ENCODE results near the gene ZNF791.
A peak's percentile ranks its signal among the peaks of the same experiment; 100 is the strongest.
"Not testable (repeated sequence)": the region's sequence is repeated elsewhere in the genome, so short reads cannot be mapped to it uniquely, and the experiment has no call there.

Gene ZNF791

DNA sequence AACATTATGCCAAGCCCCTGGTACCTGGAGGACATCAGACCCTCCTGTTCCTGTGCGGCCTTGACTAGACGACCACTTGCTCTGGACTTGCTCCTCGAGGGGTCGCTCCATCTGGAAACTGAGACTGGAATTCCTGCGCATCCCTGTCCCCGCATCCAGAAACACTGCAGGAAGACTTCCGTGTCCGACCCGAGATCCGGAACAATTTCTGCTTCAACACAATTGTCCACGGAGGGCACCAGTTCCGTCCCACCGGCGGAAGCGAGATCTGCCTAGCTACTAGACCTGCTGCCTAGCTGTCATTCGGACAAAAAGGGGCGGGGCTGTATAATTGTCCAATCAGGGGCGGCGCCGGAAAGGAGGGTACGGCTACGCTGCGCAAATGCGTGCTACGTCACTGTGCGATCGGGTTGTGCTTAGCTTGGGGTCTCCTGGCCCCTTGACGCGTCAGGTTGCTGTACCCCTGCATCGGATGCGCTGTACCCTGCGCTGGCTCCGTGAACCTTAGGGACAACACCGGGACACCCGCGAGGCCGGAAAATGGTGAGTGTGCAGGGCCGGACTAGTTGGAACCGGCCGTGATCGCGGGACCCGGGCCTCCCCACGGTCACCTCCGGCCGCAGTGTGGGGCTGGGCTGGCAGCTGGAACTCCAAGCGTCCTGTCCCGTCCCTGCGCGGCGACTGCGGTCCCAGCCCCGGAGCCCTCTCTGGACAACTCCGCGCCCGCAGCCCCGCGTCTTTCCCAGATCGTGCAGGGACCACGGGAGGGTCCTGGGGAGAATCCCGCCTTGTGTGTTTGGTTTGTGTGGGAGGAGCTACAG lies at the start of gene ZNF791, which contains the start of gene ZNF490:
TSS of gene ZNF791 (plus strand) at position 381 of the 821 bp plus-strand sequence. CDS start at position 541, 160 bp downstream.
TSS of gene ZNF490 (minus strand) at position 274 of the 821 bp plus-strand sequence. CDS start at position 141, 133 bp downstream.
- peak; percentile 94 for DNase-seq (ENCODE audit: low read depth)

DNA sequence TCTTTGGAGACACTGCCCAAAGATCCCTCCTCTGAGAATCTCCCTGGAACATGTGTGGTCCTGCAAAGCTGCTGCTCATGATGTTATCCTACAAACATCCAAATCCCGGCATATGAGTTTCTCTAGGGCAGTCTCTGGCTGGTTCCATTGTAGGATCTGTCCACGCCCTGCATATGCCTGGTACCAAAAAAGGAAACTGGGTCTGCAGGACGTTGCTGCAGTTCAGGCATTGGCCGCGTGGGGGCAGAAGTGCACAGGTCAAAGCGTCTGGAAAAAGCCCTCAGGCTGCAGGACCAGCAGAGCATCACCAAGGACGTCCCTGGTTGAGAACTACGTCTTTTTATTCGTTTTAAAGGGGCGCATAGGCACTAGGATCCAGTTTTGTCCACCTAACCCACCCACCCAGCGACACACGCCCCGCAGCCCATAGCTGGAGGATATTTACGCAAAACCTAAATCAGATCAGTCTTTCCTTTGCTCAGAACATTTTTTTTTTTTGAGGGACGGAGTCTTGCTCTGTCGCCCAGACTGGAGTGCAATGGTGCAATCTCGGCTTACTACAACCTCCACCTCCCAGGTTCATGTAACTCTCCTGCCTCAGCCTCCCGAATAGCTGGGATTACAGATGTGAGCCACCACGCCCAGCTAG lies 46.6 kb upstream of the ZNF791 start:
- peak; percentile 95 for DNase-seq (ENCODE audit: low read depth)

DNA sequence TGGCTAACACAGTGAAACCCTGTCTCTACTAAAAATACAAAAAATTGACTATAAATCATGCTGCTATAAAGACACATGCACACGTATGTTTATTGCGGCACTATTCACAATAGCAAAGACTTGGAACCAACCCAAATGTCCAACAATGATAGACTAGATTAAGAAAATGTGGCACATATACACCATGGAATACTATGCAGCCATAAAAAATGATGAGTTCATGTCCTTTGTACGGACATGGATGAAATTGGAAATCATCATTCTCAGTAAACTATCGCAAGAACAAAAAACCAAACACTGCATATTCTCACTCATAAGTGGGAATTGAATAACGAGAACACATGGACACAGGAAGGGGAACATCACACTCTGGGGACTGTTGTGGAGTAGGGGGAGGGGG lies 44.3 kb upstream of the ZNF791 start:
- not testable (repeated sequence) for DNase-seq (ENCODE audit: low read depth)

DNA sequence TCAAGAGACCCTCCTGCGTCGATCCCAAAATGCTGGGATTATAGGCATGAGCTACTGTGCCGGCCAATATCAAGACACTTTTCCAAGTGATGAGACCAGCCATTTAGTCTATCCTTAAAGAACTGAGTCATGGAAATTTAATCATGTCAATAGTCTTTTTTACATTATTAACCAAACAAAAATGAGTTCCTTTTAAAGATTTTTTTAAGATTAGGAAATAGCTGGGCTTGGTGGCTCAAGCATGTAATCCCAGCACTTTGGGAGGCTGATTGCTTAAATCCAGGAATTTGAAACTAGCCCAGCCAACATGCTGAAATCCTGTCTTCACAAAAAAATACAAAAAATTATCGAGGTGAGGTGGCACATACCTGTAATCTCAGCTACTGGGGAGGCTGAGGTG lies 42.8 kb upstream of the ZNF791 start:
- DNase-seq (ENCODE audit: low read depth): no peak

DNA sequence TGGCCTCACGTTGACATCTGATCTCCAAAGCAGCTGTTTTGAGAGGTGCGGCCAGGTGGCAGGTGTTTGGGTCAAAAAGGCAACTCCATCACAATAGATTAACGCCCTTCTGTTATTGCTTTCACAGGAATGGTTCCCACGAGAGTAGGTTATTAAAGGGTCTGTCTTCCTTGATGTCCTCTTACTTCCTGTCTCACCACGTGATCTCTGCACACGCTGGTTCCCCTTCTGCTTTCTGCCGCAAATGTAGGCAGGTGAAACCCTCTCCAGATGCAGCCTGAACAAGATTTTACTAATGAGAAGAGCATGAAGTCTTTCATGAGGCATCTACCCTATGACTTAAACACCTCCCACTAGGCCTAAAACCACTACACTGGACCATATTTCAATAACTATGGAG lies 36.7 kb upstream of the ZNF791 start:
- DNase-seq (ENCODE audit: low read depth): no peak

DNA sequence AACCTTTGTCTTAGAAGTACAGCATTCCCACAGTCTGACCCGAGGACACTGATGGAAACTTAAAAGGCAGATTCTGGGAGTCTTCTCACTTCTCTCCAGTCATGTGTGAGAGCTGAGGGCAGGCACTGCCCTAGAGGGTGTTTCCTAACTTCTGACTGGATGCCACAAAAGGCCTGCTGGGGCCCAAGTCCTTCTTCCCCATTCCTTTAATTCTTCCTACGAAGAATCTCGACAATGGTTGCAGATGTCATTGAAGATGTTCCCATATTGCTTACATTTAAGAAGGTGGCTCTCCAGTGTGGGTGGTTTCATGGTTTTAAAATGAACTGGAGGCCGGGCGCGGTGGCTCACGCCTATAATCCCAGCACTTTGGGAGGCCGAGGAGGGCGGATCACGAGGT lies 32.1 kb upstream of the ZNF791 start:
- DNase-seq (ENCODE audit: low read depth): no peak

DNA sequence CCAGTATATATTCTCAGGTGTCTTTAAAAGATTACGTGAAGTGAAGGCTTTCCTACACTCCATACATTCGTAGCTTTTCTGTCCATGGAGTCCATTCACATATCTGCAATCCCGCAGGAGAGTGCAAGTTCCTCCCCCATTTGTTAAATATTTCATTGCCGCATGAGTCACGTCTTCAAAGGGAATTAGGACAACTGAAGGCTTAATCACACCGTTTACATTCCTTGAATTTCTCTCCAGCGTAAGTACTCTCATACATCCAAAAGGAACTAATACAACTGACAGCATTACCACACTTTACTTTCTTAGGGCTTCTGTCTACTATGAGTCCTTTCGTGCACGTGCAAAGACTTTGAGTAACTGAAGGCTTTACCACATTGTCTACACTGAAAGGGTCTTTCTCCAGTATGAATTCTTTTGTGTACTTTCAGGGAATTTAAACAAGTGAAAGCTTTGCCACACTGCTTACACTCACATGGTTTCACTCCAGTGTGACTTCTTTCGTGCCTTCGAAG lies 30.5 kb upstream of the ZNF791 start:
- no peak for DNase-seq (ENCODE audit: low read depth)

DNA sequence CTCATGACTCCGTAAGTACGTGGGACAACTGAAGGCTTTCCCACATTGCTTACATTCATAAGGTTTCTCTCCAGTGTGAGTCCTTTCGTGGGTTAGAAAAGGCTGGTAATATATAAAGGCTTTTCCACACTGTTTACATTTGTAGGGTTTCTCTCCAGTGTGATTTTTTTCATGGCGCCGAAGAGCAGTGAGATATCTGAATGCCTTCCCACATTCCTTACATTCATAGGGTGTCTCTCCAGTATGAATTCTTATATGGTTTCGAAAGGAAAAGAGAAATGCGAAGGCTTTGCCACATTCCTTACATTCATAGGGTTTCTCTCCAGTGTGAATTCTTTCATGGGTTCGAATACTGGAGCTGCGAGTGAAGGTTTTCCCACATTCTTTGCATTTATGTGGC lies 29.6 kb upstream of the ZNF791 start:
- DNase-seq (ENCODE audit: low read depth): no peak

DNA sequence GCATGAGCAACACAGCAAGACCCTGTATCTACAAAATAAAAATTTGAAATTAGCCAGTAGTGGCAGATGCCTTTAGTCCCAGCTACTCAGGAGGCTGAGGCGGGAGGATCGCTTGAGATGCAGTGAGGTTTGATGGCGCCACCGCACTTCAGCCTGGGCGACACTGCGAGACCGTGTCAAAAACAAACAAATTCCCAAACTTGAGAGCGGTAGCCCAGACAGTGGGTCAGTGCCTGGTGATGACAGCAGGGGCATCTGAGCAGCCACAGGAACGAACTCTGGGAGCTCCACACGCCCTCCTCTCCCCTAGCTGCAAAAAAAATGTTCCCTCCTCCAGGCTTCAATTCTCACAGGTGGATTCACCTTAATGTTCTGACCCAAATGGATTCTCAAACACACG lies 14.2 kb upstream of the ZNF791 start:
- DNase-seq (ENCODE audit: low read depth): no peak

DNA sequence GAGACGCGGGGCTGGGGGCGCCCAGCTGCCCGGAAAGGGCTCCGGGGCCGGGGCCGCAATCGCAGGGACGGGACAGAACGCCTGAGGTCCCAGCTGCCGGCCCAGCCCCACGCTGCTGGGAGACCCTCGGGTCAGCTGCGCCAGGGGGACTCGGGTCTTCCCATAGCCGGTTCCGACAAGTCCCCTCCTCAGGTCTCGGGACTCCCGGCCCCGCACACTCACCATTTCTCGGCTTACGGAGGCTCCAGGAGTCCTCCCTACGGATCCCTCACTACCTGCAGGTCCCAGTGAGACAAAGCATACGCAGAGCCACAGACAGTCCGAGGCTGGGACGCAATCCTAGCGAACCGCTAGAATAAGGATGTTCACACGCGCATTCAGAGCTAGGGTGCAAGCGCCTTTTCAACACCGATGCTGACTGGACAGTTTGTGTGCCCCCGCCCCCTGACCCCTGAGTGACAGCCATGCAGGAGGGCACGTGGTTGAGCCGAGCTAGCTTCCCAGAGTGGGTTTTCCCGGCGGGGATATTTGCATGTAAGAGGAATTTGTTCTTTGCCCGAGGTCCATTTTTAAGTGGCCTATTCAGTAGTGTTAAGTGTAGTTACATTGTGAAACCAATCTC lies 13.7 kb upstream of the ZNF791 start:
- no peak for DNase-seq (ENCODE audit: low read depth)

DNA sequence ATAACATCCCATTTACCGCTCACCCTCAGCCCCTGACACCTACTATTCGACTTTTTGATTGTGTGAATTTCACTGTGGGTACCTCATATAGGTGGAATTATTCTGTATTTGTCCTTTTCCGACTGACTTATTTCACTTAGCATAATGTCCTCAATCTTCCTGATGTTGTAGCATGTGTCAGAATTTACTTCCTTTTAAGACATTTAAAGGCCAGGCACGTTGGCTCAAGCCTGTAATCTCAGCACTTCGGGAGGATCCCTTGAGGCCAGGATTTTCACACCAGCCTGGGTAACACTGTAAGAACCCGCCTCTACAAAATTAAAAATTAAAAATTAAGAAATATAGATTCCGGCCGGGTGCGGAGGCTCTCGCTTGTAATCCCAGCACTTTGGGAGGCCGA lies 13.1 kb upstream of the ZNF791 start:
- DNase-seq (ENCODE audit: low read depth): no peak

DNA sequence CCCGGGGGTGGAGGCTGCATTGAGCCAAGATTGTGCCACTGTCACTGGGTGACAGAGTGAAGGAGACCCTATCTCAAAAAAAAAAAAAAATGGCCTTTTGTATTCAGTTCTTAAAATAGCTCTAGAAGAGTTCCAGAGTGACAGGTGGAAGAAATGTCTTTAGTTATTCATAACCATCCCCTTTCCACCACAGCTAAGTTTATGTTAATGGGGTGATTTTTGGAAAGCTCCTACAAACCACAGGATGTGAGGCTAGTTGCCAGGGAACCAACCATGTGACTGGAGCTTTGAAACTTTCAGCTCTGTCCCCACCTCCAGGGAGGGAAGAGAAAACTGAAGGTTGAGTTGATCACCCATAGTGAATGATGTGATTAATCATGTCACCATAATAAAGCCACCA lies 7.0 kb upstream of the ZNF791 start:
- DNase-seq (ENCODE audit: low read depth): no peak

DNA sequence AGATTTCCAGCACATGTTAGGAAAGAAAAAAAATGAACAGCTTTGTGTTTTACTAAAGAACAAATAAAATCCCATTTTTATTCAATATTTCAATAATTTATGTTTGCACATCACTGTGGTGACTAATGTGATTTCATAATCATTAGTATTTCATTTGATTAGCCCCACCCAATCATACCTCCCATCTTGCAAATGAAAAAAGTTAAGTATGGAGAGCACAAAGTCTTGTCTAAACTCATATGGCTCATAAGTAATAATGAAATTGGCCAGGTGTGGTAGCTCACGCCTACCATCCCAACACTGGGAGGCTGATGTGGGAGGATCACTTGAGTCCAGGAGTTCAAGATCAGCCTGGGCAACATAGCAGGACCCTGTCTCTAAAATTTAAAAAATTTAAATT lies 3.9 kb upstream of the ZNF791 start:
- DNase-seq (ENCODE audit: low read depth): no peak

DNA sequence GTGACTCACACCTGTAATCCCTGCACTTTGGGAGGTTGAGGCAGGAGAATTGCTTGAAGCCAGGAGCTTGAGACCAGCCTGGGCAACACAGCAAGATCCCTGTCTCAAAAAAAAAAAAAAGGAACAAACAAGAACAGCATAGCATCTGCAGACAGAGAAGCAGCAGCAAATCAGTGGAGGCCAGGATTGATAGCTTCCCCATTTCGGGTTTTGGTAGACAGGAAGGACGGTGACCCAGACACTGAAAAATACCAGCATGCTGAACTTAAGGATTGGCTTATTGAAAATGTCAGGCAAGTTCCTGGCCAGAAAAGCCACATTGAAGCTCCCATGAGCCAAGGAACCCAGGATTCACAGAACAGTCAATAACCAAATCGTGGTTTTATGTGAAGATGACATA lies 3.1 kb upstream of the ZNF791 start:
- no peak for DNase-seq (ENCODE audit: low read depth)

DNA sequence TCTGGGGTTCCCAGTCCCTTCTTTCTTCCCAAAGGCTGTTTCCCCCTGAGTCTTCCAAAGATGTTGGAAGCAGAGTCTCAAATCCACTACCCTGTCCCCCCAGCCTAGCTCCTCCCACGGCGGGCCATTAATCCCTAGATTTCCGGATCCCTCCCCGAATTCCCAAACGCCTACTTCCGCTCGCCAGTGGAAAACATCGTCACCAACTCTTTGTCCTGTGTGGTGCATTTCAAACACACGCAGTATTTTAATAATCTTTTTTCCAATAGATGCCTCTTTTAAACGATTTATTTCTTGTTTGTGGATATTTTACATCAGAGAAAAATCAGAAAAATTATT lies 610 bp downstream of the ZNF791 start:
- no peak for DNase-seq (ENCODE audit: low read depth)

DNA sequence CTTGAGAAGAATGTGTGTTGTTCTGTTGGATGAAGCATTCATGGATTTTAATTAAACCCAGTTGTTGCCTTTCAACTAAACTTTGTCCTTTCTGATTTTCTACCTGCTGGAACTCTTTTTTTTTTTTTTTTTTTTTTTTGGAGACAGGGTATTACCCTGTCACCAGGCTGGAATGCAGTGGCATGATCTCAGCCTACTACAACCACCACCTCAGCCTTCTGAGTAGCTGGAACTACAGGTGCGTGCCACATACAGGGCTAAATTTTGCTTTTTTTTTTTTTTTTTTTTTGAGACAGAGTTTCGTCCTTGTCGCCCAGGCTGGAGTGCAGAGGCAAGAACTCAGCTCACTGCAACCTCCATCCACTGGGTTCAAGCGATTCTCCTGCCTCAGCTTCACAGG lies 6.9 kb downstream of the ZNF791 start:
- no peak for DNase-seq (ENCODE audit: low read depth)

DNA sequence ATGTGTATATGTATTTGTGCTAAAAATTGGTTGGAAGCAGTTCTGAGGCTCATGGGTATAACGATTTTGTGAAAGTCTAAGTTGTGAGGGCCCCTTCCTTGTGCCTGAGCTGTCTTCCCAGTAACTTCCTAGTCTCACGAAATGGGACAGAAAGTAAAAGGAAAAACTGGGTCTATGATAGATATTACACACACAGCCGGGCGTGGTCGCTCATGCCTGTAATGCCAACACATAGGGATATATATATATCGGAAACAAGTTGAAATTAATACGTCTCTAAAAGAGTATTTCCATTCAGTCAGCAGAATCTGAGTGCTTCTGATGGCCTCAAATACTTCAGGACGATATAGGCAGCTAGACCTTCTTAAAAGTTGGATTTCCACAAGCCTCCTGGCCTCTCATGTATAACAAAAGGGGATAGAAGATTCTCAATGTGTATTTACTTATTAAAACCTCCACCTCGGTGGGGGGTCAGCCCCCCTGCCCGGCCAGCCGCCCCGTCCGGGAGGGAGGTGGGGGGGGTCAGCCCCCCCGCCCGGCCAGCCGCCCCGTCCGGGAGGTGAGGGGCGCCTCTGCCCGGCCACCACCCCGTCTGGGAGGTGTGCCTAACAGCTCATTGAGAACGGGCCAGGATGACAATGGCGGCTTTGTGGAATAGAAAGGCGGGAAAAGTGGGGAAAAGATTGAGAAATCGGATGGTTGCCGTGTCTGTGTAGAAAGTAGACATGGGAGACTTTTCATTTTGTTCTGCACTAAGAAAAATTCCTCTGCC lies 10.7 kb downstream of the ZNF791 start:
- not testable (repeated sequence) for DNase-seq (ENCODE audit: low read depth)

DNA sequence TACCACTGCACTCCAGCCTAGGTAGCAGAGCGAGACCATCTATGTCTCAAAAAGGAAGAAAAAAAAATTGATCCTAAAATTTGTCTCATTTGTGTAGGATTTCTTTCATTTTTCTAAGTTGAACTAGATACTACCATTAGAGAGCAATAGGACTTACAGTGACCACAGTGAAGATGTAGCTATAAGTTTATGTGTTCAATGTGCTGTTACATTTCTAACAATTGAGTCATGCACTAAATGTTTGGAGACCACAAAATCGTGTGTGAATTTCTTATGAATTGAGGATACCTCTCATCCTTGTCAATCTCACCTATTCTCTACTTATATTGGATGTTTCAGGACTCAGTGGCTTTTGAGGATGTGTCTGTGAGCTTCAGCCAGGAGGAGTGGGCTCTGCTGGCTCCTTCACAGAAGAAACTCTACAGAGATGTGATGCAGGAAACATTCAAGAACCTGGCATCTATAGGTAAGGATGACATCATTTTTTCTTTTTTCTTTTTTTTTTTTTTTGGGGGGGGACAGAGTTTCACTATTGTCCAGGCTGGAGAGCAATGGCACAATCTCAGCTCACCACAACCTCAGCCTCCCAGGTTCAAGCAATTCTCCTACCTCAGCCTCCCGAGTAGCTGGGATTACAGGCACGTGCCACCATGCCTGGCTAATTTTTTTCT lies 12.8 kb downstream of the ZNF791 start:
- DNase-seq (ENCODE audit: low read depth): no peak

DNA sequence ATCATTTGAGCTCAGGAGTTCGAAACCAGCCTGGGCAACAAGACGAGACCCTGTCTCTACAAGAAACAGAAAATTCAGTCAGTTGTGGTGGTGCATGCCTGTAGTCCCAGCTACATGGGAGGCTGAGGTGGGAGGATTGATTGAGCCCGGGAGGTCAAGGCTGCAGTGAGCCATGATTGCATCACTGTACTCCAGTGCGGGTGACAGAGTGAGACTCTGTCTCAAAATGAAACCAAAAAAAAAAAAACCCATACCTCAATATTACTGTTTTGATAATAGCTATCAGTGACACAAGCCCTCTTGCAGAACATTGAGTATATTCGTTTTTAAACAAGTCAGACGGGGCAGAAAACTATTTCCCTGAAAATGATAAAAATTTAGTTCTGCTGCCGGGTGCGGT lies 16.2 kb downstream of the ZNF791 start:
- no peak for DNase-seq (ENCODE audit: low read depth)

DNA sequence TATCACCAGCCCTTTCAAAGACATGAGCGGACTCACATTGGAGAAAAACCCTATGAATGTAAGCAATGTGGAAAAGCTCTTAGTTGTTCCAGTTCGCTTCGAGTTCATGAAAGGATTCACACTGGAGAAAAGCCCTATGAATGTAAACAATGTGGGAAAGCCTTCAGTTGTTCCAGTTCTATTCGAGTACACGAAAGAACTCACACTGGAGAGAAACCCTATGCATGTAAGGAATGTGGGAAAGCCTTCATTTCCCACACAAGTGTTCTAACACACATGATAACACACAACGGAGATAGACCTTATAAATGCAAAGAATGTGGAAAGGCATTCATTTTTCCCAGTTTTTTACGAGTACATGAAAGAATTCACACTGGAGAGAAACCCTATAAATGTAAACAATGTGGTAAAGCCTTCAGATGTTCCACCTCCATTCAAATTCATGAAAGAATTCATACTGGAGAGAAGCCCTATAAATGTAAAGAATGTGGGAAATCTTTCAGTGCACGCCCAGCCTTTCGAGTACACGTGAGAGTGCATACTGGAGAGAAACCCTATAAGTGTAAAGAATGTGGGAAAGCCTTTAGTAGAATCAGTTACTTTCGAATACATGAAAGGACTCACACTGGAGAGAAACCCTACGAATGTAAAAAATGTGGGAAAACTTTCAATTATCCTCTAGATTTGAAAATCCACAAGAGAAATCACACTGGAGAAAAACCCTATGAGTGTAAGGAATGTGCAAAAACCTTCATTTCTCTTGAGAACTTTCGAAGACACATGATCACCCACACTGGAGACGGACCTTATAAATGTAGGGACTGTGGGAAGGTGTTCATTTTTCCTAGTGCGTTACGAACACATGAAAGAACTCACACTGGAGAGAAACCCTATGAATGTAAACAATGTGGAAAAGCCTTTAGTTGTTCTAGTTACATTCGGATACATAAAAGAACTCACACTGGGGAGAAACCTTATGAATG lies 17.6 kb downstream of the ZNF791 start:
- DNase-seq (ENCODE audit: low read depth): no peak
